Activated CD4-positive, alpha-beta T cell treated with anti-CD3 and anti-CD28 coated beads, Interleukin-2, amount 50 U/mL, for 4 hours (primary cell): ENCODE measurements around the gene CARHSP1.
"Not testable (repeated sequence)": the region's sequence is repeated elsewhere in the genome, so short reads cannot be mapped to it uniquely, and the experiment has no call there.

Experiments used
- DNase-seq, 2 experiments: peaks; one replicate each; pipeline ENCODE4 v3.0.0-alpha.2; 2020

The CARHSP1 gene

DNA sequence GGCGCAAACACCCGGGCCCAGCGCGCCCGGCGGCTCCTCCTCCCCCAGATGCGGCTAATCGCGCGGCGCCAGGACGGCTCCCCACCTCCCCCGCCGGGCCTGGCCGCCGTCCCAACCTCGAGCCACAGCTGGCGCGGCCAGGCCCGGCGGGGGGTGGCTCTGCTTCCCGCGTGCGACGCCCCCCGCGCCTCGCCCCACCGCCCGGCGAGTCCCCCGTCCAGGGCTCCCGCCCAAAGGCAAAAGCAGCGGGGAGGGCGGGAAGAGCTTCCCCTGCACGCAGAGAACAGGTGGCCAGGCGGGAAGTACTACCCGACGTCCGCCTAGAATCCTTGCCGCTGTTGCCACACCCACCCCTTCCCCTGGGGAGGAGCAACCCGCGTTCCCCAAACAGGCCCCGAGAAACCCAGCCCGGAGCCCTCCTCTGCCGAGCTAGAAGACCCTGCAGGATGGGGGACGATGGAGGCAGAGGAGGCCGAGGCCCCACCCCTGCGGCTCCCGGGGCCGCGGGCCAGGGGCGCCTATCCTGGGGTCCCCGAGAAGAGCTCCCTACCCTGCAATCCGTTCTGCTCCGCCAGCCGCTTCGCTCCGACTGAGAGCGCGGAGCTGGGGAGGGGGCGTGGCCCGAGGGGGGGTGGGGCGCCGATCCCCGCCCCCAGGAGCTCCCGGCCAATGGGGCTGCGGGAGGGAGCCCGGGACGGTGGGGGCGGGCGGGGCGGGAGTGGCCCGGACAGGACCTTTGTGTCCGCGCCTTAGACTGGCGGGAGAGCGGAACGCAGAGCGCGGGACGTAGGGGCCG lies at the start of gene CARHSP1:
TSS of gene CARHSP1 (minus strand) at position 591 of the 796 bp plus-strand sequence. CDS start 9,678 bp downstream, outside the sequence.
- DNase-seq: peak; percentile 71 to 75

DNA sequence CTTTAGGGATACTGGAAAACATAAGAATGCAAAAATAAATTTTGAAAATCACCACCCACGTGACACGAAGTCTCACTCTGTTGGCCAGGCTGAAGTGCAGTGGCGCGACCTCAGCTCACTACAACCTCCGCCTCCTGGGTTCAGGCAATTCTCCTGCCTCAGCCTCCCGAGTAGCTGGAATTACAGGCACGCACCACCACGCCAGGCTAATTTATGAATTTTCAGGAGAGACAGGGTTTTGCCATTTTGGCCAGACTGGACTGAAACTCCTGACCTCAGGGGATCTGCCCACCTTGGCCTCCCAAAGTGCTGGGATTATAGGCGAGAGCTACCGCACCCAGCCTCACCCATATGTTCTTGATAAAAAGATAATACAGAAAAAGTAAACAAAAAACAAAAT lies 48.5 kb upstream of the CARHSP1 start:
- DNase-seq: not testable (repeated sequence)

DNA sequence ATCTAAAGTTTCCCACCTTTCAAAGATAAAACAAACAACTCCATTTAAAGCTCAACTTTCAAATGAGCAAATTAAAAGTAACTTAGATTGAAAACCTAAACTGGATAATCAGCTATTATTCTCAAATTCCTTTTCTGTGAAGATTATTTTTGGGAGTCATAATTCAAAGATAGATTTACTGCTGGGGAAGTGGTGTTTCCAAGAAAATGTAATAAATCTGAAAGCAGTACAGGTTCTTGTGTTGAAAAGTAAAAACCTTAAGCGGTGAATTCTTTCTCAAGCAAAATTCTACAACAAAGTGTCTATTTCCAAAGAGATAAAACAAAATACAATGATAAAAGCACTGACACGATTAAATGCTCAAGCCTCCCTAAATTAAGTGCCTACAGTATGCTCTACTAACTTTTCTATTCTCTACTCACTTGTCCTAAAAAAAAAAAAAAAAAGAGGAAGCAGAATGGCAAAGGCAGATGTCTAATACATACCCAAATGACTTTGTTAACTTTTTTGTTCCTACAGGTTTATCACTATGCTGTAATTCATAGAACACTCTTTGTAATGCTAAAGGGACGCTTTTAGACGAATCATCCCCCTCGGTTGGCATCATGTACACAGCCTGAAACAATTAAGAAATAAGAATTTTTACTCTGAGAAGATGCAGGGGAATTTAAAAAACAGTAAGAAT lies 47.9 kb upstream of the CARHSP1 start:
- no peak for DNase-seq

GRCh38 chr16:8915722-8916301 lies 47.0 kb upstream of the CARHSP1 start:
- no peak for DNase-seq

- no peak for DNase-seq
These were observed 45.3 kb upstream of the CARHSP1 start for GRCh38 chr16:8914098-8914497.

DNA sequence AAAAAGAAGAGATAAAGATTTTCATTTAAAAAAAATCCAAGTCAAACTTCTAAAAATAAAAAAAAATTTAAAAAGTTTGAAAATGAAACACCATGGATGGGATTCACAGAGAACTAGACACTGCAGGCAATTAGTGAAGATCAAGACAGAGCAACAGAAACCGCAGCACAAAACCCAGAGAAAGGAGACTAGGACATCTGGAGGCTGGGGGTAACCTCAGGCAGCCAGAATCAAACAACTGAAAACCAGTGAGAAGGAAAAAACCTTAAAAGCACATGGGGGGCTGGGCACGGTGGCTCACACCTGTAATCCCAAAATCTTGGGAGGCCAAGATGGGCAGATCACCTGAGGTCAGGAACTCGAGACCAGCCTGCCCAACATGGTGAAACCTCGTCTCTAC lies 44.0 kb upstream of the CARHSP1 start:
- no peak for DNase-seq

DNA sequence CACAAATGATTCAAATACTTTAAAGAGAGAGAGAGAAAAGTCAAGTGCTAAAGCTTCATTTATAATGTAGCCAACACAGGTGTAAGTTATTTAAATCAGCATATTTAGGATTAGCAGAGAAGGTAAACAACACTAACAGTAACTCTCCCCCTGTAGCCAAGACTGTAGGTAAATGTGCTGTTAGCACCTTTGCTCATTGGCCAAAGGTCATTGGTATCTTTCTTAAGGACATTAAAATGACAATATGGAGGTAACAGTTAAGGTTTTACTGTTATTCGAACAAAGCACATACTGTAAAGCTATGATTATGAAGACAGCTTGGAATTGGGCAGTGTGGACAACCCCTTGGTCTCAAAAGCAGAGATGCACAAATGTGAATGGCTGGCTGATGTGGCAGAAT lies 42.0 kb upstream of the CARHSP1 start:
- no peak for DNase-seq

- DNase-seq: no peak
These were observed 40.1 kb upstream of the CARHSP1 start for GRCh38 chr16:8908810-8909468.

DNA sequence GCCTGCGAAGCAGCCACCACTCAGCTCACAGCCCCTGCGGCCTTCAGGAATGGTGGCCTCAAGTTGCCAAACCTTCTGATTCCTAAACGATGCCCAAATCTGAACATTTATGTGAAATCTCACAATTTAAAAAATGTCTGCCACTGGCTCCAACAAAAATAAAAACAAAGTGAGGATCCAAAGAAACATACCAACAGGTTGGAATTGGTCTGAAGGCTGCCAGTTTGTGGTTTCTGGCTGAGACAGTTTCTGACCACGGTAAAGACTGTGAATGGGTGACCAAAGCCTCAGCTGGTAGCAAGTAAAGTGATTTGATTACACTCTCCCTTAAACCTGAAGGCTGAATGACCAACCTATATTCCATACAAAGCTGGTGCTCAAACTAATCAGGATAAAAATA lies 38.3 kb upstream of the CARHSP1 start:
- no peak for DNase-seq

DNA sequence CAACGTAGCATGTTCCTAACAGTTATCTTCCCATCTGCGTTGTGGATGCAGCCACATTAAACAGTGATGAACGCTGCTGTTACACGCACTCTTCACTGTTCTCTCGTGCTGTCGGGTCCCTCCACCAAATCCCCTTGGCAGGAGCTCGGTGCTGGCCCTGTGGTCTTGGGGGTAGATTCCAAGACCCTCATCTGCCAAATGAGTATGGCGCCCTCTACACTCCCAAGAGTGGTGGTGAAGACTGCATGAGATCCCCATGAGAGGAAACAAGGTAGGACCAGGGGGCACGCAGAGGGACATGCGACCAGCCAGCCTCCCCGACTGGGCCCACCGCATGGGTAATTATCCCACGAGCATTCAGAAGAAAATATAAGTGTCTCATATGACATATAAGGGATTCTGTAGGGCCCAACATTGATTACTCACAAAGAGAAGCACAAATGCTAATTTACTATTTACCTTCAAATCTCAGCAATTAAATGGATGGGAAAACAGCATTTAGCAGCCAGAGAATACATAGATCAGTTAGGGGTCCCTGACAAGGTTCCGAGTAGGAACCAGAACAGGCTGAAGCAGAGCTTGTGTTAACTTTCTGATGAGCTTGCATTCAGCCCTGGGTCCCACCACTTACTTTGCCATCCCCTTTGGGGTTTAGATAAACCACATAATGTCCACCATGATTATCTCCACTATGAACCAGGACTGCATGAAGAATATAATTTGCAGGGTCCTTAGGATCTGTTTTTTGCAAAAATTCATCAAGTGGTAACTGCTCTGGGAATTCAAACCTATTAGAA lies 37.2 kb upstream of the CARHSP1 start:
- no peak for DNase-seq

GRCh38 chr16:8905168-8905762 lies 36.5 kb upstream of the CARHSP1 start:
- no peak for DNase-seq

DNA sequence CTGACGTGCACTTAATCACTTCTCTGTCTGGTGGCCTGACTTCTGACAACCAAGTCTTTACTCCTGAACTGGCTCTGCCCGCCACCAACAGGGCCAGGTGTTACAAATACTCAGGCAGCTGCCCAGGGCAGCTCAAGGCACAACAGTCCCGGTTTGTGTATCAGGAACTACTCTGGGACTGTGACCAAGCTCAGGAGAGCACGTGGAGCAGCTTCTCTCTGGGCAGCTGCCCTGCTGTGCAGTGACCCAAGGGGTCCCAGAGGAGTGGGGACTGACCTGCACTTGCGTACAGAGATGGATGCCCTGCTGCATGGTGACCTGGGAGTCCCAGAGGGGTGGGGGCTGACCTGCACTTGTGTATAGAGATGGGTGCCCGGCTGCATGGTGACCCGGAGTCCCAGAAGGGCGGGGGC lies 35.2 kb upstream of the CARHSP1 start:
- no peak for DNase-seq

GRCh38 chr16:8903004-8903403 lies 34.2 kb upstream of the CARHSP1 start:
- no peak for DNase-seq

DNA sequence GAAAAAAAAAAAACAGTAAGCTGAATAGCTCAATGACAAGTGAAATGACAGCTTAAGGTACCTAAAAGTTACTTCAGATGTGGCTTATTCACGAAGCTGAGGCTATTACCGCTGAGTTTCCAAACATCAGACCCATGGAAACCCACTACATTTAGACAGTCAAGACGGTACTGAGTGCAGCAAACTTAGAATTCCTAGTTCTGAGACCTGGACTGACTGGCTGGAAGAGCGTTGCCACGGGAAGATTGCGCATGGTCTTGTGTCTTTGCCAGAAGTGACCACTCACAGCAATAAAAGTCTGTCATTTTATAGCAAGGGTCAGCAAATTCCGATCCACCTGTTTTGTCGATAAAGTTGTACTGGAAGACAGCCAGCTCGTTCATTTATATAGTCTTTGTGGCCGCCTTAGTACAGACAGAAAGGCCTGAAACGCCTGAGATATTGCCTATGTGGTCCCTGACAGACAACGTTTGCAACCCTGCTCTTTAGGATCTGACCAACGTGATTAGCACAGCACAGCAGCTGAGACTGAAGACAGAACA lies 32.6 kb upstream of the CARHSP1 start:
- no peak for DNase-seq

DNA sequence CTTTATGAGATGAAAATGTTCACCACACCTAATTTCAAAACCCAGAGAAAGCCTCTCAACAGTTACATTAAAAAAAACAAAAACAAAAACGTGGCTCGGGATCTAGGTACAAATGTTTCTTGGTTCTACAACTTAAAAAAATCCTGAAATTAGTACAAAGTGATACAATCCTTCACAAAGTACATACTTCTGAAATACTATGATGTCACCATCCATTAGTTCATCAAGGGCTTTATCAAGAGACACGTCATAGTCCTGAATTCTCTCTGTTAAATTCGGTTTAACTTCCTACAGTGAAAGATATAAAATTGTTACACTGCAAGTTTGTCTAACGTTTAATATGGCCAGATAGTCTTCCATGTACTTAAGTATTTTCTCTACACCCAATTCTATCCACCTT lies 31.5 kb upstream of the CARHSP1 start:
- no peak for DNase-seq

DNA sequence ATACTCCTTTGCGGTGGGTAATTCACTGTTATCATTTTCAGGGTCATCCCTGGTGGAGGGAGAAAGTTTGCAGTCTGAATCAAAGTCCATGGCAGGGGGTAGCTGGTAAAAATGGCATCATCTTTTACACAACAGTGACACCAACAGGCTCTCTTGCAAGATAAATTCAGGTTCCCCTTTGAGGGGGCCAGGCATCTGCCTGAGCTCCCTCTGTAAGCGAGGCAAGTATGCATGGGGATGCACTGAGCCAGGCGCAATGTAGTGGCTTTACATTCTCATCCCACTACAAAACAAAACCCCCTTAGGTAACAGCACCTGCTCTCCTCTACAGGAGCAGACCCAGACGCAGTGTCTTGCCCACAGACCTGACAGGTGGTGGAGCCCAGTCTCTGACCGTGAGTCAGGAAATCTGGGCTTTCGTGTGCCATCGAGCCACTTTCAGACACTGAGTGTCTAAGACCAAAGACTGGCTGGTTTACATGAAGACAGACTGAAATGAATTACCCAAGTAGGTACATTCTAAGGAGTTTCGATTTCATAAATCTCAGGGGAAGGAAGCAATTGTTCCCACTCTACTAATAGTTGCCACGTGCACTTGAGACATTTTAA lies 31.0 kb upstream of the CARHSP1 start:
- DNase-seq: no peak

DNA sequence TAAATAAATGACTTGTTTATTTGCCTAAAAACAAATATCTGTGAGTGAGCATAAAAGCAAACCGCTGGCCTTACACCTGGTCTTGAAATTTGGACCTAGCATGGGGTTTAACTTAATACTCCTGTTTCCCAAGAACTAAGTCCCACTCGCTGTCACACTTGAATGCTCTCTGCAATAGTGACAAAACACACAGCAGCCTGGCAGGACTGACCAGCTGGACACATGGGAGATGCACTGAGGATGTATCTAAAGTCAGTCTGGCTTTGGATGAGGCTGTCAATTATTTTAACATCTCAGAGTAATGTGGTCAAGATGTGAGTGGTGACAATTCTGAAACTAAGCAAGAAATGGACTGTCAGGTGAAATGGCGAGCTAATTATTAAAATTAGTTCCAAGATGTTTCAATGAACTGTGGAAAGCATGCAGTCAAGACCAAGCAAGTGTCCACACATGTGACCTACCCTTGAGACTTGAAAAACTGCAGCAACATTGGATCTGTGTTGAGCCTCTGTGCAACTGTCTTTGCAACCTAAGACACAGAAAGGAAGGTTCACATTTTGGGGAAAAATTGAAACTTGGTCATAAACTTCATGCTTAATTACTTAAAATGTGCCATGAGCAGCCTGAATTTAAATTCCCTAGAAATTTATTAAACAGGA lies 30.0 kb upstream of the CARHSP1 start:
- DNase-seq: no peak

DNA sequence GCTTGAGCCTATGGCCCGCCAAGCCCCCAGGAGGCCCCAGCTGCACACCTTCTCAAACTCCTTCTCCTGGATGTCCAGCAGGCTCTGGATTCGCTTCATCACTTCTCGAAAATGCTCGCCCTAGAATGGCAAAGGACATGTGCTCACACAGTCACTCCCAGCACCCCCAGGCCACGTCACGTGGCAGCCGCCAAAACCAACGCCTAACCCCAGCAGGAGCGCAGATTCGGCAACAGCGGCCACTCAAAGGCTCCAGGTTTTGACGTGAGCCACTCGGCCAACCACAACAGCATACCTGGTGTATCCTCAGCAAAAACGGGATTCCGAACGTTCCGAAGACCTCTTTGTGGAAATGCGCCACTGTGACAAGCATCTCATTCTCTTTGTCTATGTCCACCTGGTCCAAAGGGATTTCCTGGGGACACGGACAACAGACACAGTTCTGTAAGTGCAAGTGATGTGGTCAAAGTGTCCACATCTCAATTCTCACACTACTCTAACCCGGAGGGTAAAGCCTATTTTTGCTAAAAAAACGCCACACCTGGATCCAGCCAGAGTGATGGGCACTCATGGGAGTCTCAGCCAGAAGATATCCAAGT lies 26.0 kb upstream of the CARHSP1 start:
- DNase-seq: no peak

- DNase-seq: no peak
These were observed 25.3 kb upstream of the CARHSP1 start for GRCh38 chr16:8893976-8894690.

DNA sequence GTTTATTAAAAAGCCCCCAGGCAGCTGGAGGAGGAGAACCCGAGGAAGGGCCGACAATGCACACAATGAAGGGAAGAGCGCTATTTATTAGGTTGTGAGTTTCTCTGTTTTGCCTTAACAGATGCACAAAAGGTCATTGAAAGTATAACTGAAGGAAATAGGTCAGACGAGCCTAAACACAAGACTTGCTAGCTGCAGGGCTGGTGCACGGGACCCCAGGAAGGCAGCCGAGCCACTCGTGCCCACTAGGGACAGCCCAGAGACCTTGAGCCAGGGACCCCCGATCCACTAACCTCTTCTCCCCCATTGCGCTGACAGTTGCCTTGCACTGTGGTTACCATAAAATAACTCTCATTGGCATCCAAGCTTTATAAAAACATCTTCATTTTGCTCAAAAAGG lies 24.6 kb upstream of the CARHSP1 start:
- DNase-seq: no peak
